ENCODE data around the gene MOB3C.

The MOB3C gene

DNA sequence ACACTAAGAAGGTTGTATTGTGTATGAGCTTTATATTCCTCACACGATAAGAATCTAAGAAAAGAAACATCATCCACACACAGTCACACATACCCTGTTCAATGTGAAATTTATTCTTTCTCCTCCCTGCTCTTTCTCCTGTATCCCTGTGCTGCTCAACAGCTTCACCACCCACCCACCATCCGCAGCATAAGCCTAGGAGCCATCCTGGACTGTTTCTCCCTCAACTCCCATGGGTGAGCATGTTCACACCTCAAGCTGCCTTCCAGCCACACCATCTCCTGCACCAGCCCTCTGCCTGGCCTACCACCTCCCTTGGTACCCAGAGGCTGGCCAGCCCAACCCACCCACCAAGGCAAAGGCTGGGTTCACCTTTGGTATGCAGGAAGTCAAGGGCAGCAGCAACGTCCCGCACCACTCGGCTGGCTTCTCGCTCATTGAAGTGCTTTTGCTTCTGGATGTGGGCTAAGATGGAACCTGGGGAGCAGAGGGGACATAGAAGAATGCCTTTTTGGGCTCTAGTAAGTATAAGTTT is 44.9 kb downstream of the MOB3C start:
- no peak for DNase-seq (ENCODE audit: low spot score)

DNA sequence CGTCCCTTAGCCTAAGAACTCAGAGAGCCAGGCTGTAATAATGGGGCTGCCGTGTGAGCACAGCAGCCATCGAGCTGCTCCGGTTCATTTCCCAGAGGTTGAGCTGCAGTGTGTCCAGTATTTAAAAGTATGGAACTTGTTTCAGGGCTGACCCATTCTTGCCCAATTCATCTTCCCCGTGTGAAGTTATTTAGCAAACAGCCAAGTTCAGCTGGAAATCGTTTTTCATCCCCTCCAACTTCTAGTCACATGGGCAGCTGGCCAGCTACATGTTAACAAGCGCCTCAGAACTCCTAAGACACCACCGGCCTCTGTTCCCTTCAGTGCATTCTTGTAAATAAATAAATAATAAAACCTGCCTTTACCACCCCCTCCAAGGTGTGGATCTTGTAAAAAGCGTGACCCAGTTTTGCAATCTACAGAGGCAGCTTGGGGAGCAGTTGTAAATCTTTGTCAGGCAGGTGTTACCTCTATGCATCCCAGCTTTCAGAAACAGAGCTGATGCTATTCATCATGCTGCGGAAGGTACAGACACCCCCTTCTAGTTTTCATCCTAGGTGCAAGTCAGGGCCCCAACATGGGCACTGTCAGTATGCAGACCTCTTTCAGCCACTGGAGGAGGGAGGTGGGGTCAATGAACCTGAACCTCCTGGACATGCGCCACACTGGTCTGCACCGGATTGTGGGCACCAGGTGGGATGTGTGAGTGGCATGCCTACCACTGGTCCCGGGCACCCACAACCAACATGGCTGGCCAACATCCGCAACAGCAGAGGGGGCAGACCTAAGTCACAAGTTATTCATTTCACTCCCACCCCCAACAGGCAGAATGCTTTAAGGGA is 46.5 kb downstream of the MOB3C start:
- DNase-seq (ENCODE audit: low spot score), result no peak

DNA sequence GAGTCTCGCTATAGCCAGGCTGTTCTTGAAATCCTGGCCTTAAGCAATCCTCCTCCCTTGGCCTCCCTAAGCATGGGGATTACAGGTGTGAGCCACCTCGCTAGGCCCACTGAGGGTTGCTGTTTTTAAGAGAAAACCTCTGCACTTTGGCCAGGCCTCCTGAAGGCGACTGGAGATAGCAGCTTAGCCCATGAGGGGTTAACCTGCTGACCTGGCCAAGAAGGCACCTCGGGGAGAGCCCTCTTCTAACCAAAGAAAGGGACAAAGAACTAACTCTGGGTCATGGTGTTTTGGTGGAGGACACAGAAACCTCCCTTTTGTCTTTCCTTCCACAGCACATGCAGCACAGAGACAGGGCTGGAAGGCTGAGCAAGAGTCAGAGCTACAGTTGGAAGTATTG is 47.5 kb downstream of the MOB3C start:
- no peak for DNase-seq (ENCODE audit: low spot score)

DNA sequence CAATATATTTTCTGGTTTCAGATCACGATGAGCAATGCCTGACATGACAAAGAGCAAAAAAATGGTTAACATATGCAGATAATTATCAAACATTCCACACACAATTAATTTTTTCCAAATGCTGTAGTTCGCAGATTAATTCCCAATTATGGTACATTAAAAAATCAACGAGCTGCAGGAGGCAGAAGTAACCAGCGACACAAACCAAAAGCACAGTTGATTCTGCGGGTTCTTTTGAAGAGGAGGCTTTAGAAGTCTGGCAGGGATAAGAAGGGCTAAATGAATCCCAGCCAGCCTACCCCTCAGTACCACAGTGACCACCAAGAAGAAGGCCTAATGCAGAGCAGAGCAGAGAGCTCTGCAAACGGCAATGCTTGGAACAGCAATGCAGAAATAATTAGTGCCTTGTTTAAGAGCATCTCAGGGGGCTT is 48.1 kb downstream of the MOB3C start:
- DNase-seq (ENCODE audit: low spot score), result no peak

DNA sequence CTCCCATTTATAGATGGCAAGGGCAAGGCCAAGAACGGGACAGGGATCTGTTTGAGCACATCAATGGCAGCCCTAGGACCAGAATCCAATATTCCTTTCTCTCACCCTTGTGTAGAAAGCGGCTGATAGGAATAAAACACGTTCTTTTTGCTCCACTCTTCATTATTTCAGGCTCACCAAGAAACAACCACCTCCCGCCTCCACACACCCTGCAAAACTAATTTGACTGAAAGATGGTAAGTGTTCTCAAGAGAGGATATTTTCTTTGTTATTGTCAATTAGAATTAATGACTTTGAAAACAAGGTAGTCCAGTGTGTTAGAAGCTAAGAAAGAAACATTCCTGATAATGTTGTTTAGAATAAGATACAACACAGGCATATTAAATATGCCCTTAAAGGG is 53.3 kb downstream of the MOB3C start:
- DNase-seq (ENCODE audit: low spot score), result no peak

DNA sequence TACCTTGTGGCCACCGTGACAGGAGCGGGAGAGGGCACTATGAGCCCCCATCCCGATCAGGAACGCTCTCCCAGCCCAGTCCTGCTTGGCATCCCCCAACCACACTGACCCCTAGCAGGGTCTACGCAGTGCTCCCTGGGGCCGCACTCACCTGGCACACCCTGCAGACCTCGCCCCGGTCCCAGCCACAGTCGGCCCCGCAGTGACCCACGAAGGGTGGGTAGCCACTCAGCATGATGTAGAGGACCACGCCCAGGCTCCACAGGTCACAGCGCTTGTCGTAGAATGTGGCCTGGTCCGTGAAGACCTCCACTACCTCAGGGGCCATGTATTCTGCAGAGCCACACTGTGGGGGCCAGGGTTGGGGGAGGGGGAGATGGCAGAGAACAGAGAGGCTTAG is 54.1 kb downstream of the MOB3C start:
- DNase-seq (ENCODE audit: low spot score), result no peak

DNA sequence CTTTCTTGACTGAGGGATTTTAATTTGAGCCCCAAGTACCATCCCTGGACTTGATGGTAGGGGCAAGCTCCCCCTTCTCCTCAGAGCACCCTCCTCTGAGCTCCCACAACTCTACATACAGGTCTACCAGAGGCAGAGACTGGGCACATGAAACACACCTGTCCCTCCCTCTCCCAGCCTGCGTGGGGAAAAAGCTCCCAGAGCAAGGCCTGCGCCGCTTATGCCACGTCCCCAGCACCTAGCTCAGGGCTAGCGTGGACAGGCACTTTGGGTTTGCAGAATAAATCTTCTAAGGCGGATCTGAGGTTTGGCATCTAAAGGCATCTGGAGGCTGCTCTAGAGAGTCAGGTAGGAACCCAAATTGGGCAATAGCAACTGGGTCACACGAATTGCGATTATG is 57.6 kb downstream of the MOB3C start:
- DNase-seq (ENCODE audit: low spot score), result no peak

DNA sequence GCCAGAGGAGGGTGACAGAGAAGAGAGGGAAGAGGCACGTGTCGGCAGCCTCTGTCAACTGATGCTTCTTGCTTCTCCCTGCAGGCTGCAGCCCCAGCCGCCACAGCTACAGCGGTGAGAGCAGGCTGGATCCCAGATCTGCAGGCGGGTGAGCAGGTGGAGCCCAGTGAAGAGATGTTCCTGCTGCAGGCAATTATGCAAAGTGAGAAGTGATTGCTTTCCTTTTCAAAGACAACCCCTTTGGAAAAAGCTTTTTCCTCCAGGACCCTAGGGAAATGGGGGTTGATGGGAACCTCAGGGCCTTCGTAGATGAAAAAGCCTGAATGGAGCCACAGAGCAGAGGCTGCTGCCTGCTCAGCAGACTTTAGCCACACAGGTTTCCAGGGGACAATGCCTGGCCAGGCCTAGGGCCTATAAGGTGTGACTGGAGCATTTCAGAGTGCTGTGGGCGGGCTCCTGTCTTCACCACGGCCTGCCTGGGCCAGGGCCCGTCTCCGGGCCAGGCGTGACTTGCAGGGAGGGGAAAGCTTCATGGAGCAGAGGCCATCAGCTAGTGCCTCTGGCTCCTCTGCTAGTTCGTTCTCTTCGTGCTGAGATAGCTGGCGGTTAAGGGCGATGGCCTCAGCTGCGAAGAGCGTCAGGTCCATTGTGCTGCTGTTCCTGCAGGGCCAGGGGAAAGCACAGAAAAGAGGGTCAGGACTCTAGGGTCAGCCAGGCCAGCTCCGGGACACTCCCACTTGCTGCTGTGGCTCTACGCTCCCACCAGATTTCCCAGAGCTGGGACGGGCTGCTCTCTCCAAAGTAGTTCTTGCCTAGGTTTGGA is 58.3 kb downstream of the MOB3C start:
- DNase-seq (ENCODE audit: low spot score), result no peak

All from germinal center (tissue), 1 donor.